ENCODE results near the gene GZF1.

GZF1 gene

DNA sequence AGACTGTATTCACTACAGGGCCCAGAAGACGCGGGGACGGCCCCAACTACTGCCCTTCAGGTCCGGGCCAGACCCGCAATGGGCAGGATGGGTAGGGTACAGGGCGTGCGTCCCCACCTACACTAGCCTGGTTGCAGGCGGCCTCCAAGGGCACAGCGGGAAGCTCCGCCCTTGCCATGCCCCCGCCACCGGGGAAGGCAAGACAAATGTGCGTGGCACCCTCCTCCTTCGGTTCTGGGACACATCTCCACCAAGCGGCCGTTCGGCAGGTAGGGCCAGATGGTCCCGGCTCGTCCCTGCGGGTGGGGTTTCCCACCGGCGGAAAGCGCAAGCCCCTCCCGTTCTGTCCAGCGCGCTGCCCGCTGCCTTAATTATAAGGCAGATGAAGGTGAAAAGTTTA lies 5.8 kb upstream of the GZF1 start:
- Histone ChIP-seq H3K9ac (ENCODE audit: low read depth, low read length) (peak overlapping the region; percentile 39), H3K9me3 (ENCODE audit: control insufficient read depth, insufficient read depth, low read length) (no peaks in the 10 kb centered on the region), H3K36me3 (ENCODE audit: insufficient read depth, low read length) (no peaks in the 10 kb centered on the region), H3K4me1 (ENCODE audit: insufficient read depth, low read length) (peaks cover 10% of the 10 kb centered on the region)

DNA sequence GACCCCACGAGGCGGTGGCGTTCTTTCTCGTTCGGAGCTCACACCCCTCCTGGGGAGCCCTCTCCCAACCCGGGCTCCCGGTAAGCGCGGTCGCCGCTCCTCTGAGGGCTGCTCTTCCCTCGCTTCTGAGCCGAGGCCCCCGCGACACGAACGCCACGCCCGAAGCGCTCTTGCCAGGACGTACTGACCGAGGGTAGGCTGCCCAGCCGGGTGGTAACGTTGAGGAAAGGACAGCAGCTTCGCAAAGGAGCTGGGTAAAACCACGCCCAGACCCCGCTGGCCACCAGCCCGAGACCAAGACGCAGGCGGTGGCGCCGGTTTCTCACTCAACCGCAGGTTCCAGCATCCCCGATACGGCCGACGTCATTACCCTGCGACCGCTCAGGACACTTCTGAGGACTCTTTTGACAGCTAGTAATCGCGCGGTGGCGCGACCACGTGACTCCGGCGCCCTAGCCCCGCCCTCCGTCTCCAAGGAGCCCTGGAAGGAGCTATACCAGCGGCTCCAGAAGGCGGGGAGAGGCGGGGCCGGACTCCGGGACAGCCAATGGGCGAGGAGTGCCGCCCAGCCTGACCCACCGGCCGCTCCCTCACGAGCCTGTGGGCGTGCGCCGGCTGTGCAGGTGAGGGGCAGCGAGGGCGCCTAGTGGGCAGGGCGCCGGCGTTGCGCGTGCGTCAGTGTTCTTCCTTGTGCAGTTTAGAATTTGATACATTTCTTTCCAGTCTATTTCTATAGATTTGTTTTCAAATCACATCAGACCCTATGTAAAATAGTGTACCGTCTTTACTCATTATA lies 4.0 kb upstream of the GZF1 start:
- Histone ChIP-seq H3K4me1 (ENCODE audit: insufficient read depth, low read length) (peaks cover 10% of the 10 kb centered on the region), H3K9ac (ENCODE audit: low read depth, low read length) (peak overlapping the region; percentile 77), H3K9me3 (ENCODE audit: control insufficient read depth, insufficient read depth, low read length) (no peaks in the 10 kb centered on the region), H3K36me3 (ENCODE audit: insufficient read depth, low read length) (no peaks in the 10 kb centered on the region)

DNA sequence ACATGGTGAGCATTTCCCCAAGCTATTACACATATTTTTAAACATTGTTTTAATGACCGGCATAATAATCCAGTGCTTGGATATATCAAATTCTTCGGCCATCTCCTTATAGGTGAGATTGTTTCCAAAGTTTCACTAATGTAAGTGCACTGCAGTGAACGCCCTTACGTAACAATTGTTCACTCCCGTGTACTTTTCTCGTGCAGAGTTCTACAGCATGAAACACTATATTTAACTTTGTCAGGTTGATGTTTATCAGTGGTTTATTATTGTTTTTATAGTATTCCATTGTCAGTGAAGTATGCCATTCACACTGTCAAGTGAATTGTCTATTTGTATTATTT lies 3.4 kb upstream of the GZF1 start:
- H3K9ac ChIP-seq (ENCODE audit: low read depth, low read length) = peak overlapping the region; percentile 49
- peaks cover 12% of the 10 kb centered on the region for H3K4me1 ChIP-seq (ENCODE audit: insufficient read depth, low read length)
- no peaks in the 10 kb centered on the region for H3K36me3 ChIP-seq (ENCODE audit: insufficient read depth, low read length)
- no peaks in the 10 kb centered on the region for H3K9me3 ChIP-seq (ENCODE audit: control insufficient read depth, insufficient read depth, low read length)

DNA sequence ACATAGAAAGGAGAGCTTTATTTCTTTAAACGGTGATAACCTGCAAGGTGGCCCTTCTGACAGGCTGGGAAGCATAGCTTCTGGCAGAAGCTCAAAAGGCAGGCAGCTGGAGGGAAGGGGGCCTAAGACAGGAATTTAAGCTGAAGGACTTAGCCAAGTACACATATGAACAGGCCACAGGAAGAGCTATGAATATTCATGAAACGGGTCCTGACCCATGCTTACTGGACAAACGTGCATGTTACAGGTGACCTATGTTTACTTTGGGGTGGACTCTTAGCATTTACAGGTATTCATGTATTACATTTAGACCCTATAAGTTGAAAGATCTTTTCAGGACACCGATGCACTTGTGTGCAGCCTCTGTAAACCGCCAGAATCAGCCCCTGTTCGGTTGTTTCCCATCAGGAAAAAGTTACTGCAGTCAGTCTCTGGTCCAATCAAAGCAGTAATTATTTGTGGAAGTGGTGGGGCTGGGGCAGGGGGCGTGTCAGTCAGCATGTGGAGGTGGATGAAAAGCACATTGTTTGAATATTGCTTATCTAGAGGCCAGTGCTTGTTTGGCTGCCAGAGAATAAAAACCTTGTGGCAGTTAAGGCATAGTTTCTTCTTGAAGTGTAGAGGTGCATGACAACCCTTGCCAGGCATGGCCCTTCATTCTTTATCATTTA lies 2.9 kb upstream of the GZF1 start:
- no peaks in the 10 kb centered on the region for H3K36me3 ChIP-seq (ENCODE audit: insufficient read depth, low read length)
- H3K9me3 ChIP-seq (ENCODE audit: control insufficient read depth, insufficient read depth, low read length) = no peaks in the 10 kb centered on the region
- H3K9ac ChIP-seq (ENCODE audit: low read depth, low read length) = peak overlapping the region; percentile 49; the same call in 1 of the 2 replicates
- H3K4me1 ChIP-seq (ENCODE audit: insufficient read depth, low read length) = peaks cover 14% of the 10 kb centered on the region

DNA sequence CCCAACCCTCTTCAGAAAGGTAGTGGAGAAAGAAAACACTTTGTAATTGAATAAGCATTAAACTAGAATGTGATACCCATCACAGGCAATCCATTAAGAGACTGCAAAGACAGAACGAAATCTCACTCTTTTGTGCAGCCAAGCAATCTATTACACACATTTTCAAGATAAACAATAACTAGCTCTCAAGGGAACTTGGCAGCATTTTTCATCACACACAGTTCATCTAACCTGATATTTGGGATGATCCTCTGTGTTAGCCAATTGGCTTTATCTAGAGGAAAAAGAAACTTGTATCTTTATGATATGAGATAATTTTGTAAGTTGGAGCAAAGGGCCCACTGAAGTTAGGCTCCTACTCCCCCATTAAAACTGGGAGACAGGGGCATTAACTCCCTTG lies 1.5 kb upstream of the GZF1 start:
- peaks cover 12% of the 10 kb centered on the region for H3K4me1 ChIP-seq (ENCODE audit: insufficient read depth, low read length)
- no peaks in the 10 kb centered on the region for H3K36me3 ChIP-seq (ENCODE audit: insufficient read depth, low read length)
- no peaks in the 10 kb centered on the region for H3K9me3 ChIP-seq (ENCODE audit: control insufficient read depth, insufficient read depth, low read length)
- H3K9ac ChIP-seq (ENCODE audit: low read depth, low read length) = peak overlapping the region; percentile 92

DNA sequence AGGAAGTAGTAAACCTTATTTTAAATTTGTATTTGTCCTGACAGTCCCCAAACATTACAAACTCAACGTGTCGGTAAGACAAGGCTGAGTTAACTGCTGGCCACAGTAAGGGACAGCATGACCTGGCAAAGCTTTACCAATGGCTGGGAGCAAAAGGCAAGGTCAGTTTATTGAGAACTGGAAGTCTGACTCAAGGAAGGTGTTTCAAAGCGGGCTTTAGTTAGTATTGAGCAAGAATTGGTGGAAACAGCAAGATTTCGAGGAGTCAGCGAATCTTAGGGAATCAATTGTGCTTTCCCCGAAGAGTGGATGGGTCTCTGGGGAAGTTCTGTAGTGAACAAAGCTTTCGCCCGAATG lies 885 bp upstream of the GZF1 start:
- H3K9ac ChIP-seq (ENCODE audit: low read depth, low read length) = peak overlapping the region; percentile 92
- no peaks in the 10 kb centered on the region for H3K9me3 ChIP-seq (ENCODE audit: control insufficient read depth, insufficient read depth, low read length)
- H3K36me3 ChIP-seq (ENCODE audit: insufficient read depth, low read length) = no peaks in the 10 kb centered on the region
- H3K4me1 ChIP-seq (ENCODE audit: insufficient read depth, low read length) = peaks cover 7% of the 10 kb centered on the region

DNA sequence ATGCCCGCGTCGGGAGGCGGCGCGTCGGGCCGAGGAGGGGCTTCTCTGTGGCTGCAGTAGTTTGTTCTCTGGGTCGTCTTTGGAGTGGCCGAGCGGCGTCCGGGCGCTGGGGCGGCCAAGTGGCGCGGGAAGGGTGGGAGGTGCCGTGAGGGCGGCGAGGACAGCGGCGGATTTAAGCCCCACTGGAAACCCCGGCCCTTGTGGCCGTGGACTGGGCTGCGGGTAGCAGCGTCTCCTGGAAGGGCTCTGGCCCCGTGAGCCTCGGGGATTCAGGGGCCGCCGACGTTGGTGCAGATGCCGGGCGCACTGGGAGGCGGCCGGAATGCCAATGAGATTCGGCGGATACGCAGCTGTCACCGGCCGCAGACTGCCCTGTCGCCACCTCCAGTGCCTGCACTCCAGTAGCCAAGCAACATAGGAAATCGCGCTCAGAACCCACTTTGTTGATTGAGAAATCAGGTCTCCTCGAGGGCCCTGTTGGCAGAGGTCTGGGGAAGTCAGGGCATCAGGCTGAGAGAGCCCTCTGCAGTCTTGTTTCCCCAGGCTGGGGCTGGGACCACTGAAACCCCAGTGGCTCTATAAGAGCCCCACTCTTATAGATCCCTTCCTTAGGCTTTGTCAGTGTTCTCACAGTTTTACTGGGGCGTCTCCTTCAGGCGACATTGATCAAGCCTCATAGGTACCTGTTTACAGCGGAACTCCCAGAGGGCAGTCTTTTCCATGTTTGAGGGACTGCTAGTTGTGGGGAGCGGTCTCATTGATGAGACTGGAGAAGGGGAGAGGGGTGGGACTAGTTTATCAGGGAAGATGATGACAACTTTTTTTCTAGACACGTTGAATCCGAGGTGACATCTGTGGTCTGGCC lies 642 bp downstream of the GZF1 start:
- Histone ChIP-seq H3K4me1 (ENCODE audit: insufficient read depth, low read length) (peaks cover 7% of the 10 kb centered on the region; the same call in 1 of the 2 replicates), H3K9me3 (ENCODE audit: control insufficient read depth, insufficient read depth, low read length) (no peaks in the 10 kb centered on the region), H3K36me3 (ENCODE audit: insufficient read depth, low read length) (no peaks in the 10 kb centered on the region), H3K9ac (ENCODE audit: low read depth, low read length) (peak overlapping the region; percentile 63; the same call in 1 of the 2 replicates)

DNA sequence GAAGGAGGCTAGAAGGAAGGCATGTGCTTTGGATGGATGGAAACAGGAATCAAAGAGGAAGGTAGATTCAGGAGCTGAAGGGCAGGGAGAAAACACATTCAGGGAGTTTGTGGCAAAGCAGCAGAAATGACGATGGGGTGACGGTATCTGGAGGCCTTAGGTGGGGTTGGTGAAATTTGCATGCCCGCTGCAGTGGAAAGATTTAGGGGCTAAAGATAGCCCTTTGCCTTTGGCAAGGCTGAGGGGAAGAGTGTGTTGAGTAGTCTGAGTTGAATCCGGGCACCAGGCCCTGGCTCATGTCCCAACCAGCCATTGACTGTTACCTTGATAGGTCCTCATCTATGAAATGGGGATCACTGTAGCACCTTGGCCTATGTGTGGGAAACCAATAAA lies 1.3 kb downstream of the GZF1 start:
- no peaks in the 10 kb centered on the region for H3K36me3 ChIP-seq (ENCODE audit: insufficient read depth, low read length)
- H3K4me1 ChIP-seq (ENCODE audit: insufficient read depth, low read length) = peaks cover 7% of the 10 kb centered on the region; the same call in 1 of the 2 replicates
- H3K9ac ChIP-seq (ENCODE audit: low read depth, low read length) = peak overlapping the region; percentile 63; the same call in 1 of the 2 replicates
- H3K9me3 ChIP-seq (ENCODE audit: control insufficient read depth, insufficient read depth, low read length) = no peaks in the 10 kb centered on the region

DNA sequence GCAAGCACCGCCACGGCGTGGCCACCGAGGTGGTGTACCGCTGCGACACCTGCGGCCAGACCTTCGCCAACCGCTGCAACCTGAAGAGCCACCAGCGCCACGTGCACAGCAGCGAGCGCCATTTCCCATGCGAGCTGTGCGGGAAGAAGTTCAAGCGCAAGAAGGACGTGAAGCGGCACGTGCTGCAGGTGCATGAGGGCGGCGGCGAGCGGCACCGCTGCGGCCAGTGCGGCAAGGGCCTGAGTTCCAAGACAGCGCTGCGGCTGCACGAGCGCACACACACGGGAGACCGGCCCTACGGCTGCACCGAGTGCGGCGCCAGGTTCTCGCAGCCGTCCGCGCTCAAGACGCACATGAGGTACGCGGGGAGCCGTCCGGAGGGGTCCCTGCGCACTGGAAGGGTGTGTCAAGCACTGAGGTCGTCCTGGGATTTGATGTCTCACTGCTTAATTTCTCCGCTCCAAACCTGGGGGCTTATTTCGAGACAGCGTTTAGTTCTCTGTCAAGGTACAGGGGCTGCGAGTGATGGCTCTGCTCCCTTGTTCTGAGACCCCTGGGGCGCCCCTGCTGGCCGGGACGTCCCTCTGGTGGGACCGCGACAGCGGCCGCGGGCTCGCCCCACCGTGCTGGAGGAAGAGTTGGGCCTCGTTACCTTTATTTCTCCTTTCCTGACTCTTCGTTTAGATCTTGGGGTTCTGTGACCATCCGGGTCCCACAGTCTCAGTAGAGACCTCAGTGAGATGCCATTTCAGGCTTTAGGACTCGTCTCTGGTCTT lies 3.6 kb downstream of the GZF1 start:
- Histone ChIP-seq H3K9me3 (ENCODE audit: control insufficient read depth, insufficient read depth, low read length) (no peaks in the 10 kb centered on the region), H3K9ac (ENCODE audit: low read depth, low read length) (no peak overlapping the region), H3K4me1 (ENCODE audit: insufficient read depth, low read length) (peaks cover 4% of the 10 kb centered on the region; the same call in 1 of the 2 replicates), H3K36me3 (ENCODE audit: insufficient read depth, low read length) (peaks cover 8% of the 10 kb centered on the region)

DNA sequence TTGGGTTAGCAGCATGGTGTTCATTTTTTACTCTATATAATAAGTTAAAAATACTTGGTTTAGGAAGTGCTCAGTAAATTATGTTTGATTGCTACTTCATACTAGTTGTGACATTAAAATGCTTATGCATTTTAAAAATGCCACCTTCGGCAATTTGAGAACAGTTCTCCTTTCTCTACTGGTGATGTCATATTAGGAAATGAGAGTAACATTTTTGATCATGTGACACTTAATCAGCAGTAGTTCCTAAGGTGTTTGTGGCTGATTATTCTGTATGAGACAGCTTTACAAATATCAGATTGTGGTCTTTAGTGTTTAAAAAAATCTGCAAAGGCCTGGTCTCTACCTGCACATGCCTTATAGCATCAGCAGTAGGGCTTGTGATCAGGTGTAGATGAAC lies 4.4 kb downstream of the GZF1 start:
- Histone ChIP-seq H3K4me1 (ENCODE audit: insufficient read depth, low read length) (peaks cover 4% of the 10 kb centered on the region; the same call in 1 of the 2 replicates), H3K36me3 (ENCODE audit: insufficient read depth, low read length) (peaks cover 14% of the 10 kb centered on the region), H3K9ac (ENCODE audit: low read depth, low read length) (no peak overlapping the region), H3K9me3 (ENCODE audit: control insufficient read depth, insufficient read depth, low read length) (no peaks in the 10 kb centered on the region)

DNA sequence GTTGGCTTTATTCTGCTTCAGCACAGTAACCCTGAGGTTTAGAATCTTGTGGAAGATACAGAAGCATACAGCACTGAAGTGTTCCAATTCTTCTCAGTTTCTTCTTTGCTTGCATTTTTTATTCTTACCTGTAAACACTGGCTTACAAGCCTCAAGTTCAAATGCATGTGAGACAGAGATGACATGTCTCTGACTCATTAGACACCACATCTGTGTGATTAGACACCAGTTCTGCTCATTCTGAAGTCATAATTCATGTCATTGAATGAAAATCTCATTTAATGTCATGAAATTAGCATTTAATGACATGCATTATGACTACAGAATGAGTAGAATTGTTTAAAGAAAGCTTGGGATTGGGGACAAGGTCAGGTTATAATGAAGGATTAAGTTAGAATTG lies 5.8 kb downstream of the GZF1 start:
- Histone ChIP-seq H3K4me1 (ENCODE audit: insufficient read depth, low read length) (peaks cover 4% of the 10 kb centered on the region; the same call in 1 of the 2 replicates), H3K9ac (ENCODE audit: low read depth, low read length) (no peak overlapping the region), H3K9me3 (ENCODE audit: control insufficient read depth, insufficient read depth, low read length) (no peaks in the 10 kb centered on the region), H3K36me3 (ENCODE audit: insufficient read depth, low read length) (peaks cover 22% of the 10 kb centered on the region)

DNA sequence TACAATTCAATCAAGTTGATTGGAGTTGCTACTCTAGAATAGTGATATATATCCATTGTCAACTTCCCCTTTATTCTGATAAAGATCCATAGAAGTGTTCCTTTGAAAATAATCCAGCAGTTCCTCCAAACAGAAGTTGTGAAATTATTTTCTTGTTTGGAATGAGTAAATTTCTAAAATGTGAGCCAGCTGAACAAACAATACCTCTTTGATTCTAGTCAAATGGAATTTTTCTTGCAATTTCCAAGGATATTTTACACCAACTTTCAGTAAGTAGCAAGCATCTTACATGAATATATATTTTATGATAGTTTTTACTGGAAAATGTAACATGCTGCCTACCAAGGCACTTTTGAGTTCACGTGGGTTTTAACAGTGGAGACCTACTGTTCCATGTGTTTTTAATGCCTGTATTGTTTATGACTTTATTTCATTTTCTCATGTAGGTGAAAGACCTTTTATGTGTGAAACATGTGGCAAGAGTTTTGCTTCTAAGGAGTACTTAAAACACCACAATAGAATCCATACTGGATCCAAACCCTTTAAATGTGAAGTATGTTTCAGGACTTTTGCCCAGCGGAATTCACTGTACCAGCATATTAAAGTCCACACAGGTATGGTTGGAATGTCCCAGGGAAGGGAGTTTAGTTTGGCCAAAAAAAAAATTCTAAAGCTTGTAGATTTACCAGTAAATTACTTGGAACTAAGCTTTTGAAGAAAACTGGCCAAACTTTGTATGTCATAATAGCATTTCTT lies 6.5 kb downstream of the GZF1 start:
- Histone ChIP-seq H3K36me3 (ENCODE audit: insufficient read depth, low read length) (peaks cover 25% of the 10 kb centered on the region), H3K9me3 (ENCODE audit: control insufficient read depth, insufficient read depth, low read length) (no peaks in the 10 kb centered on the region), H3K4me1 (ENCODE audit: insufficient read depth, low read length) (peaks cover 2% of the 10 kb centered on the region; the same call in 1 of the 2 replicates), H3K9ac (ENCODE audit: low read depth, low read length) (no peak overlapping the region)

DNA sequence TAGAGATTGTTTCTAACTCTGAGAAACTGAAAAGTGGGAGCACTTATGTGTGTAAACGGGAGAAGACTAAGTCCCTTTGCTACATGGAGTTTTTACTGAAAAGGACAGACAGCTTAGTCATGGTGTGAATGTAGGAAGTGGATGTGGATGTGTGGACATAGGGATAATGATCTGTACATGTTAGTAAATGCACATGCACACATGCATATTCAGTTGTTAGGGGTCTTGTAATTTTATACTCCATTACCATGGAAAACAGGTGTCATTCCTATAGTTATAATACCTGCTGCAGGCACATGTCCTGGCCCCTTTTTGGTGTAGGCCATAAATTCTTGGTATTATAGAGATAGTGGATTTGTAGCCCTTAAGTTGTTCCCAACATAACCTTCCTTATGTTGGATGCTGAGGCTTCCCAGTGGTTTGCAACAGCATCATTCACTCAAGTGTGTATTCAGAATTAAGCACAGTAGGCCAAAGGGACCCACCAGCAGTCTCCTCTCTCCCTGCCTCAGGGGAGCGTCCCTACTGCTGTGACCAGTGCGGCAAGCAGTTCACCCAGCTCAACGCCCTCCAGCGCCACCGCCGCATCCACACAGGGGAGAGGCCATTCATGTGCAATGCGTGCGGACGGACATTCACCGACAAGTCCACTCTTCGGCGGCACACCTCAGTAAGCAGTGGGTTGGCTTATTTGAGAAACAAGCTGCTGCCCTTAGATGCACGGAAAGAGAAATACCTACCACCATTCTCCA lies 7.3 kb downstream of the GZF1 start:
- H3K9me3 ChIP-seq (ENCODE audit: control insufficient read depth, insufficient read depth, low read length) = no peaks in the 10 kb centered on the region
- H3K36me3 ChIP-seq (ENCODE audit: insufficient read depth, low read length) = peaks cover 25% of the 10 kb centered on the region
- H3K4me1 ChIP-seq (ENCODE audit: insufficient read depth, low read length) = no peaks in the 10 kb centered on the region
- no peak overlapping the region for H3K9ac ChIP-seq (ENCODE audit: low read depth, low read length)

All from ES-I3 (cell line).